OCI-M2 (cell line): ENCODE data around the gene RMND1.
A peak's percentile ranks its signal among the peaks of the same experiment; 100 is the strongest.
"Not testable (repeated sequence)": the region's sequence is repeated elsewhere in the genome, so short reads cannot be mapped to it uniquely, and the experiment has no call there.

Source experiments
- DNase-seq: peaks from one replicate; lab custom pipeline; 2025; ENCODE audit not compliant: unreplicated experiment; lab: John Stamatoyannopoulos, UW

The RMND1 gene, protein sequence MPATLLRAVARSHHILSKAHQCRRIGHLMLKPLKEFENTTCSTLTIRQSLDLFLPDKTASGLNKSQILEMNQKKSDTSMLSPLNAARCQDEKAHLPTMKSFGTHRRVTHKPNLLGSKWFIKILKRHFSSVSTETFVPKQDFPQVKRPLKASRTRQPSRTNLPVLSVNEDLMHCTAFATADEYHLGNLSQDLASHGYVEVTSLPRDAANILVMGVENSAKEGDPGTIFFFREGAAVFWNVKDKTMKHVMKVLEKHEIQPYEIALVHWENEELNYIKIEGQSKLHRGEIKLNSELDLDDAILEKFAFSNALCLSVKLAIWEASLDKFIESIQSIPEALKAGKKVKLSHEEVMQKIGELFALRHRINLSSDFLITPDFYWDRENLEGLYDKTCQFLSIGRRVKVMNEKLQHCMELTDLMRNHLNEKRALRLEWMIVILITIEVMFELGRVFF

DNA sequence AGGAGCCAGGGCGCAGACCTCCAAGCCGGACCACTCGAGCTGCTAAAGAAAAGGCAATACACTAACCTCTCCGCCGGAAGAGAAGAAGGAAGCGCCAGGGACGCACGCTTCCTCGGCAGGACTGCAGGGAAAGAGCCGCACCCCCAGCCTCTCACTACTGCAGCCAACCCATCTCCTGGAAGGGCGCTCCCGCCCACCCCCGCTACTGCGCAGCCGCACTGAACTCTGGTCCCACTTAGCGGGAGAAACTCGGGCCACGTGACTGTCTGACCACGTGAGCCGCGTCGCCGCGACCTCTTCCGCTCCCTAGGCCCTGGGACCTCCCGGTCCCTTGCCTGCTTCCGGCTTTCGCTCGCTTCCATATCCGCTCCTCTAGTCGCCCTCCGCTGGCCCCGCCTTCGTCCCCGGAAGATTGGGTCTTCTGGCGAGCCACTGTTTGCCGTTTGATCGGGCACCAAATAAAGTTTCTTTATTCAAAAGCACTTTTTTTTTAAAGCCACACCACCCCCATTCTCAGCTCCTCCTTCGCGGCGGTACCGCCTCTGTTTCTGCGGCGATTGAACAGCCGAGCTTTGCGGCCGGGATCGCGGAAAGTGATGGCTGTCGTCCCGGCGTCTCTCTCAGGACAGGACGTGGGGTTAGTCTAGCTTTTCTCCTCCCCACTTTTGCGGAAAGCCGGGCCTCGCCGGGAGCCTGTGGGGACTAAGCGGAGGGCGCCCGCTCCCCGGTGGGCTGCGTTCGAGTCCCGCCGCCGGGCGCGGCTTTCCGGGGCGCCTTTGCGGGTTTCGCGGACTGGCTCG is at the start of gene RMND1:
RMND1 (minus strand) TSS at position 177 of the 800 bp plus-strand sequence. CDS start 6,315 bp downstream, outside the sequence.
- peak; percentile 99 for DNase-seq

DNA sequence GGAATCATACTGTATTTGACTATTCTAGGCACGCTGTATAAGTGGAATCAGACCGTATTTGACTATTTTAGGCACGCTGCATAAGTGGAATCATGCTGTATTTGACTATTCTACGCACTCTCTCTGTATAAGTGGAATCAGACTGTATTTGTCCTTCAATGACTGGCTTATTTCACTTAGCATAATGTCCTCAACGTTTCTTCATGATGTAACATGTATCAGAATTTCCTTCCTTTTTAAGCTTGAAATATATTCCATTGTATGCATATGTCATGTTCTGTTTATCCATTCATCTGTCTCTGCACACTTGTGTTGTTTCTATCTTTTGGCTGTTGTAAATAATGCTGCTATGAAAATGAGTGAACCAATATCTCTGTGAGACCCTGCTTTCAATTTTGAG is 47.6 kb upstream of the RMND1 start:
- no peak for DNase-seq

DNA sequence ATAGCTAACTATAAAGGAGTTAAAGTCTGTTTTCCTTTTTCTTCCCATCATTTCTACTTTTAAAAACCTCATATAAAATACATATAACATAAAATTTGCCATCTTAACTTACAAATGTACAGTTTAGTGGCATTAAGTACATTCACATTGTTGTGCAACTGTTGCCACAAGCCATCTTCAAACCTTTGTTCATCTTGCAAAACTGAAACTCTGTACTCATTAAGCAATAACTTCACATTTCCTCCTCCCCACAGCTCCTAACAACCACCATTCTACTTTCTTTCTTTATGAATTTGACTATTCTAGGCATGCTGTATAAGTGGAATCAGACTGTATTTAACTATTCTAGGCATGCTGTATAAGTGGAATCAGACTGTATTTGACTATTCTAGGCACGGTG is 46.4 kb upstream of the RMND1 start:
- DNase-seq: no peak

DNA sequence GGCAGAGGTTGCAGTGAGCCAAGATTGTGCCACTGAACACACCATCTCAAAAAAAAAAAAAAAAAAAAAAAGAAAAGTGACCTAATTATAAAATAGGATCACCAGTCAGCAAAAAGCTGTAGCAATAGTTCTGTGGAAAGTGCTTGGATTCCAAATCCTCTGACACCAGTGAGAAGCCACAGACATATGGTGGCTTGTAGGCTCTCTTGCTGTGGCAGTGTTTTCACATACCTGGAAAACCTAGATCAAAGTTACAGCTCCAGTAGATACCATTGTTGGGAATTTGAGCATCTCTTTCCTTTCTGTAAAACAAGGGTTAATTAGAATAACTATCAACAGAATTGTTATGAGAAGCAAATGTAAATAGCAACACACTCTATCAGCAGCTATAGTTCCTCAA is 46.0 kb upstream of the RMND1 start:
- DNase-seq: no peak

DNA sequence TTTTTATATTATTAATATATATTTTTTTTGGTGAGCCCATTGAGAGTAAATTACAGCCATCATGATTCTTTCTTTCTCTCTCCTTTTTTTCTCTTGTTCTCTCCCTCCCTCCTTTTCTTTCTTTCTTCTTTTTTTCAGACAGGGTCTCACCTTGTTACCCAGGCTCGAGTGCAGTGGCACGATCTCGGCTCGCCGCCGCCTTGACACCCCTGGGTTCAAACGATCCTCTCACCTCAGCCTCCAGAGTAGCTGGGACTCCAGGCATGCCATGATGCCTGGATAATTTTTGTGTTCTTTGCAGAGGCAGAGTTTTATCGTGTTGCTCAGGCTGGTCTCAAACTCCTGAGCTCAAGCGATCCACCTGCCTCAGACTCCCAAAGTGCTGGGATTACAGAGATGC is 43.5 kb upstream of the RMND1 start:
- no peak for DNase-seq

DNA sequence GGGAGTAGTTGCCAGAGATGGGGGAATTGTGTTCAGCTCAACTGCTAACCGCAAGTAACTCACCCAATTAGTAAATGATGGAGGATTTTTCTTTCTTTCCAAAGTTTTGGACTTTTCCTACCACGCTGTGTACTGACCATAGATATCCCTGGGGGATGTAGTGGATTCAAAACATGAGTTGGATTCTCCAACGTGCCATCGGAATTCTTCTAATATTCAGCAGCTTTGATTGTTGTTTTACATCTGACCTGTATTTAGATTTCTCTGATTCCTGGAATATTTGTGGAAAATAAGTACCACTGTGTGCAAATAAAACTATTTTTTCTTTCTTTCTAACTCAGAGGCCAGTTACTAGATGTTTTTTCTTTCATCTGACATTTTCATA is 43.0 kb upstream of the RMND1 start:
- no peak for DNase-seq

DNA sequence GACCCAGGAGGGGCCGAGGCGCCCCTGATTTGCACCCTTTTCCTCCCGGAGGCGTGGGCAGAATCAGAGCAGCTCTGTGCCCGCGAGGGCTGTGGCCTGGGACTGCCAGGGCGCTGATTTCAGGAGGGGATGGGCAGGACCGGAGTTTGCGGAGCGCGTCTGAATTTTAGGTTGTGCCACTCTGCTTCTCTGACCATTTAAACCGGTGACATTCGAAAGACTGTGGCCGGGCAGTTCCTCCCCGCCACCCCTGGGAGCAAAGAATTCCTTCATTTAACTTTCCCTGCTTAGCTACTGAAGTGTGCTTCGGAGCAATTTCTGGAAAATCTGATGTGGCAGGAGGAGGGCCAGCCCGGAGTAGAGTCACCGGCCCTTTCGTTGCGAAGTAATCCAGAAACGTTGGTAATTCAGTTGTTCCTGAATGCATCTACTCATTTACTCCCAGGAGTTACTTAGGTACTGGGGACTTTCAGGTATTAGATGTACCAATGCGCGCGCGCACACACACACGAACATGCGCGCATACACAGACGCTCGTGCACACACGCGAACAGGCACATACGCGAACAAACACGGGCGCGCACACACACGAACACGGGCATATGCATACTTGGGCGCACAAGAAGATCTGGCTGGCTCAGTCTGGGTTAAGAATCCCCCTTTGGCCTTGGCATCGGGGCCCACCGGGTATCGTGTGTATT is 42.5 kb upstream of the RMND1 start:
- no peak for DNase-seq

DNA sequence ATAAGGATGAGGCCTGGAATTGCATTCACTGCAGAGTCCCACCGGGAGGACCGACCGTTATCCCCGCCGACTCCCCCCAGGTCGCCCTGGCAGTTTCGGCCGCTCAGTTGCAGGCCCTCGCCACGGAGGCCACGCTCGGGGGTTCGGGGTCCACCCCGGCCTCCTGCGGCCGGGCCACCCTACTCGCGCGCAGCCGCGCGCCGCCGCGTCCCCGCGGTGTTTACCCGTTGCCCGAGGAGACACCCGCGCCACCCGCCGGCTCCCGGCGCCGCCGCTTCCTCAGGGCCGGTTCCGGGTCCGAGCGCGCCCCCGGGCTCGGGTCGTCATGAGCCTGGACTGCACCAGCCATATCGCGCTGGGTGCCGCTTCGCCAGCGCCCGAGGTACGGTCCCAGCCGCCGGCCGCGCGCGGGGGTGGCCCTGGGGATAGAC is 41.9 kb upstream of the RMND1 start, which contains the start of gene CCDC170:
CCDC170 (plus strand) TSS at position 214 of the 431 bp plus-strand sequence; CDS start at position 326, 112 bp downstream.
- DNase-seq: no peak

DNA sequence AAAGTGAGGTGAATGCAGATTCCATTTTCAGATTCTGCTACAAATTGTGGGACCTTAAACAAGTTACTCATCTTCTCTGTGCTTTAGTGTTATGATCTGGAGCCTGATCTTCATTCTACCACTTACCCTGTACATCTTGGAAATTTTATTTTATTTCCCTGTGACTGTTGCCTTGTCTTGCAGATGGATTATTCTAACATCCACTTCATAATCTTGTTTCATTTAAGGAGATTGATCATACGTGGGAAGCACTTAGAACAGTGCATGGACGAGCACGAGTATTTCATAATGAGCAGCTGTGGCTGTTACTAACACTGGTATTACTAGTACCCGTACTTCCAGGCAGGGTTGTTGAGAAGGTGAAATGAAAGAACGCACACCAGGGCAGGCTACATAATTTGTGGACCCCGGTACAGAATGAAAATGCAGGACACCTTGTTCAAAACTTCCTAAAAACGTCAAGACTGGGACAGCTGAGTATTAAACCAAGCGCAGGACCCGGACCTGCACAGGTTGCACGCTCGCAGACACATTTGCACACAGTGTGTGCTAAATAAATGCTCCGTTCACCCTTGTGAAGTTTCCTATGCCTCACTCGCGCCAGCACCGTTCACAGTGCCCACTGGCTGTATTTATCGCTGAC is 41.4 kb upstream of the RMND1 start:
- no peak for DNase-seq

DNA sequence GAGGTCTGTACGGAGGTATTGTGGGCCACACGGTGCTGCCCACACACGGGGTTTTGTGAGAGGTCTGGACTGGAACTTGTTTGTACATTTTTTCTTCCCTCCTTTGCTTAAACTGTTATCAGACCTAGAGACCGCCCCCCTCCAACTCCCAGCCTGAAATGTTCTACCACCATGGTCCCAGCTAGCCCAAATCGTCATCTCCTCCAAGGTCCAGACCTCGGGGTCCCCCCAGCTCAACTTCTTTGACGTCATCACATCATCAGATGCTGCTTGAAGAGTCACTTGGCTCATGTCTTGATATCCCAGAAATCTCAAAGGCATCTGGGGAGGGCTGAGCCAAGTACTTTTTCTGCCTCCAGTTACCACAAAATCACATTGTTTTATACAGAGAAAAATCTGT is 39.1 kb upstream of the RMND1 start:
- DNase-seq: no peak

DNA sequence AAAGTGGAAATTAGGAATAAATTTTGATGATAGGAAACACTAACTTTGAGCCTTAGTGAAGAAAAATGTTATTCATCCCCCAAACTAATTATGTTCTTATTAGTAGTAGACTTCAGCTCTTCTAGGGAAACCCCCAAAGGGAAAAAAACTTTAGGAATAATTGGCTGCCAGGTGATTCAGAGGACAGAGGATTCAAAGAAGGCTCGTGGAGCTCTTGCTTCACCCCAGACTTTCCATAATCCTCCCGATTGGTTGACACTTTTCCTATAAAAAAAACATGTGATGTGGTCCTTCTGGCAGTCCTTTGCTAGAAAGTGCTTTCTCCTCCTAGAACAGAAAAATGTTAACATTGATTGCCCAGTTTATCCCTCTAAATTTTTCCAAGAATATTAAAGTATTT is 36.3 kb upstream of the RMND1 start:
- DNase-seq: no peak

DNA sequence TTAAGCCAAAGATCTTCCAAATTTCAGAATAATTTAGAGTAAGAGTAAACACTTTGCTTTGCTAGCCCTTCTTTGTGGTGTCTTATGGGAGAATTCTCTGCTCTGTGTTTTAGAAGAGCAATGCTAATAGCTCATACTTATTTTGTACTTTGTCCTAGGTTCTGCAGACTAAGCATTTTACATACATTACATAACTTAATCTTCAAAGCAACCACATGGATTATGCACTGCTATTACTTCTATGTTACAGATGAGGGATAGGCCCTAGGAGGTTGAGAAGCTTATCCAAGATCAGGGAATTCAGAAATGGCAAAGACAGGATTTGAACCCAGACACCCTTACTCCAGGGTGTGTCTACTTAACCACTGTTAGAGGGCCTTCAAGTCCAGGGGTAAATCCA is 32.1 kb upstream of the RMND1 start:
- DNase-seq: no peak

DNA sequence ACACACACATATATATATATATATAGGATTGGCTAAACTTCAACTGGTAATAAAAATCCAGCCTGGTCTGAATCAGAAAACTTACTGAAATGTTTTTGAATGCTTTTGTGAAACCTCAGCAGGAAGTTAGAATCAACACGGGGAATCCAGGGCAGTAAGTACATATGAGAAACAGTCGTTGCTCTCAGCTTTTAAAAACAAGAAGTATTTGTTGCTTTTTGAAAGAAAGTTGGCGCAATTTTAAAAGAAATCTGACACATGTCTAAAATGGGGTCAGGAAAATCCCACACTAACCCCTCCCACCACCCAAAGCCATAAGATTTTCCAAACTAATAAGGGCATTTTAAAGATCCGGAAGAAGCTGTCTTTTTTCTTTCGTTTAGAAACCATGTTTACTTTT is 30.4 kb upstream of the RMND1 start:
- no peak for DNase-seq

DNA sequence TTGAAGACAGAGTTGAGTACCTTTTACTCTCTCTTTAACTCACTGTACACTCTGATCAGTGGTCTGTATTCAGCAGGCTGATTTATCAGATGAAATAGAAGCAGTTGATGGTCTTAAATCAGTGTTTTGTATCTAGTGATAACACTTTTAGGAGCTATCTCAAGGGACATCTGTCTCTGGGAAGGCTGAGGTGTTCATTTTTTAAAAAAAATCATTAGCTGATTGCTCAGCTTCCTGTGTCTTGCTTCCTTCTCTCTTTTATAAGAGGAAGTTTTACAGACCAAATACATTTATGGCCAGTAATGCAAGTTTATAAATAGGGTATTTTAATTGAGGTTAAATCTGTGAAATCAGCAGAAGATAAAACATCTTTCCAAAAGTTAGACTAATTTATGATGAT is 29.9 kb upstream of the RMND1 start:
- no peak for DNase-seq

DNA sequence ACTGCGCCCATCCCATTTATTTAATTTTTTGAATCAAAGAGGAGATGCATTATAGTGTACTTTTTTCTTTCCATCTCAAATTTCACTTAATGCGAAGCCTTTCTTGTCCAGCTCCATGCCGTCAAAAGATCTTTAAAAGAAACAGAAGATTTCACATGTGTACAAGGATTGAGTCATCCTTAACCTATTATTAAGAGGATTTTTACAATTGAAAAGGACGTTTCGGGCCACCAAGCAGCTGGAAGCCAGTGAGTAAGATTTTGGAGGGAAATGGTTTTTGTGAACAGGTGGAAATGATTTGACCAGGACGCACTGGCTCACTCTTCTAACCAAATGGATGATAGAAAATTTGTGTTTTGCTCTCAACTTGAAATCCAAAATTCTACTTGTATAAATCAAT is 26.7 kb upstream of the RMND1 start:
- no peak for DNase-seq

DNA sequence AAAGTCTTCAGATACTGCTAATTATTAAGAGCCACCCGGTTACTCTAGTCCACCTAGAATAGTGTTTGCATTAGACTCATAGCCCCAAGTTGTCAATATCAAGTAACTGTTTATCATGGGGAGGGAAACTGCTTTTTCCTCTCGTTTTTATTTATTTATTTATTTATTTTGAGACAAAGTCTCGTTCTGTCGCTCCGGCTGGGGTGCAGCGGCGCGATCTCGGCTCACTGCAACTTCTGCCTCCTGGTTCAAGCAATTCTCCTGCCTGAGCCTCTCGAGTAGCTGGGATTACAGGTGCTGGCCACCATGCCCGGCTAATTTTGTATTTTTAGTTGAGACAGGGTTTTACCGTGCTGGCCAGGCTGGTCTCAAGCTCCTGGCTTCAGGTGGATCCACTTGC is 25.8 kb upstream of the RMND1 start:
- DNase-seq: no peak

DNA sequence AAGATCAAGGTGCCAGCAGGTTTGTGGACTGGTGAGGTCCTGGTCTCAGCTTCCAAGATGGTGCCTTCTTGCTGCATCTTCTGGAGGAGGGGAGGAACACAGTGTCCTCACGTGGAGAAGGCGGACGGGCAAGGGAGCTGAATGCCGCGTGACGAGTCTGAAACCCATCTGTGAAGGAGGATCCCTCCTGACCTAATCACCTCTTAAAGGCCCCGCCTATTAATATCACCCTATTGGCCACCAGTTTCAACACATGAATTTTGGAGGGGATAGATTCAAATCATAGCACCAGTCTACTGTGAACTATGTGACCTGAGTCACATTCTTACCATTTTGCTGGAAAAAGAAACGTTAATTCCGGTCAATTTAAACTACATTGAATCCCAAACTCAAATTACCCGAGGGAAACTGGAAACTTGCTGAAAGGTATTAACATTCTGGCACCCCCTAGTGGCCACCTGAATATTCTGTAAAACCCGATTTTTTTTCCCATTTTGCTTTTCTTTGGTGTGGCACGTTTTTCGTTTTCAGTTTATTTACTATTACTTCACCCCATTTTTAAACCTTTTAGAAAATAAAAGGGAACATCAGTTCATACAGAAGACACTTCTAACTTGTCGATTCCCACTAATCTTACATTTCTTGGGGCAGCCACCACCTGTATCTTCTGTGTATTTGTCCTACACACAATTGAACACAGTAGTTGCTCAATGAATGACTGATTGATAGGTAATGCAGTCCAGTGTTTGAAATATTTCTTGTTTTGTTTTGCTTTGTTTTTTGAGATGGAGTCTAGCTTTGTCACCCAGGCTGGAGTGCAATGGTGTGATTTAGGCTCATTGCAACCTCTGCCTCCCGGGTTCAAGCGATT is 24.0 kb upstream of the RMND1 start:
- no peak for DNase-seq

DNA sequence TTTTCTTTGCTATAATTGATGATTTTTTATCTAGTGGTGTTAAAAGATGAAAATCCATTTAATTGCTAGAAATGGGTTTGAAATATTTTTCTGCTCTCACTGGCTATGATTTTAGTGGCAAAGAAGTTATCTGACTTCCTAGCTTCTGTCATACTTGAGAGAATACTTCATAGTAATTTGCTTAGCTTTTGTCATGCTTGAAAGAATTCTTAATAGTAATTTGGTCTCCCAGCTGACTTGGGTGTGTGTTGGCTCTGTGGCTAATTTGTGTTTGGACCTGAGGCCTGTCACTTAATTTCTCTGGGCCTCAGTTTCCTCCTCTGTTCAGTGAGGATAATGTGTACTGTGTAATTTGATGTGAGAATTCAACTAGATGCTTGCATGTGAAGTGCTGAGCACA is 12.8 kb upstream of the RMND1 start:
- DNase-seq: no peak

DNA sequence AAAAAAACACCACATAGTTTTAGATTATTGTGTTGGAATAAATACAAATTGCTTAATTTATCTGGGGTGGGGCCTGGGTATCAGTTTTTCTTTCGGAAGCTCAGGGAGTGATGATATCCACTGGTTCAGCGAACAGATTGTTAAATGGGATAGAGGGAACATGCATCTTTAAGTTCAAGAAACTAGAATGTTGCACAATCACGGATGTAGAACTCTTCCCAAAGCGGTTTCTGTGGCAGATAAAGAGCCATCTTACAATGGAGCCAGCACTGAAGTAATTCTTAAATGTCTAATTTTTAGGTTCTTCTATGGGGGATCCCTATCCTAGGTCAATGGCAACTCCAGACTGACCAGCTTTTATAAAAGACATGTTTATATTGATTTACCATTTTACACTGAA is 9.7 kb upstream of the RMND1 start:
- DNase-seq: no peak

DNA sequence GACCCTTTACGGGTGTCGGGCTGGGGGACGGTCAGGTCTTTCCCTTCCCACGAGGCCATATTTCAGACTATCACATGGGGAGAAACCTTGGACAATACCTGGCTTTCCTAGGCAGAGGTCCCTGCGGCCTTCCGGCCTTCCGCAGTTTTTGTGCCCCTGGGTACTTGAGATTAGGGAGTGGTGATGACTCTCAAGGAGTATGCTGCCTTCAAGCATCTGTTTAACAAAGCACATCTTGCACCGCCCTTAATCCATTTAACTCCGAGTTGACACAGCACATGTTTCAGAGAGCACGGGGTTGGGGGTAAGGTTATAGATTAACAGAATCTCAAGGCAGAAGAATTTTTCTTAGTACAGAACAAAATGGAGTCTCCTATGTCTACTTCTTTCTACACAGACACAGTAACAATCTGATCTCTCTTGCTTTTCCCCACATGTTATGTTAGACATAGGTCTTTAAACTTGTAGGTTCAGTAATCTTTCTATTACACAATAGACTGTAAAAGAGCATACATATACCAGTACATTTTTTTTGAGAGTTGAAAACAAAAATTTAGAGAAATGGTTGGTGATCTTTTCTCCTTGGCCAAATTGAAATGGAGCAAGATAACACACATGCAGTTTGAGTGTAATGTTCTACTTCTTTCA is 3.9 kb upstream of the RMND1 start:
- DNase-seq: not testable (repeated sequence)
